Karpas-422 (cell line): ENCODE measurements around the gene GALNT2. TPM values are rescaled to one million over a fixed set of nuclear protein-coding genes. Genes with fewer than 3 reads are reported as not detected.

Experiments used
- DNase-seq: peaks from one replicate; pipeline ENCODE4 v3.0.0-alpha.2; 2015
- H2AFZ ChIP-seq: fragments of 200-600 bp; sonication (generic); 2 replicates; pipeline ENCODE4 v1.6.1; 2014; ENCODE audit warnings: antibody characterized with exemption, low read length, mixed read lengths
- H3K27ac ChIP-seq: fragments of 200-600 bp; sonication (generic); 2 replicates; pipeline ENCODE4 v1.5.1; 2014; ENCODE audit warnings: mild to moderate bottlenecking, low read length, moderate library complexity
- H3K27me3 ChIP-seq: fragments of 200-600 bp; sonication (generic); 2 replicates; pipeline ENCODE4 v1.6.1; 2014; ENCODE audit warnings: low read length, mixed read lengths
- H3K36me3 ChIP-seq: fragments of 200-600 bp; sonication (generic); 2 replicates; pipeline ENCODE4 v1.6.1; 2014; ENCODE audit warnings: low read length, mixed read lengths; ENCODE audit not compliant: insufficient read depth
- H3K4me1 ChIP-seq: fragments of 200-600 bp; sonication (generic); 2 replicates; pipeline ENCODE4 v1.6.1; 2014; ENCODE audit warnings: mild to moderate bottlenecking, low read length, mixed read lengths
- H3K4me2 ChIP-seq: fragments of 200-600 bp; sonication (generic); 2 replicates; pipeline ENCODE4 v1.6.1; 2014; ENCODE audit warnings: low read length, low read depth, mild to moderate bottlenecking; ENCODE audit not compliant: poor library complexity, severe bottlenecking
- H3K4me3 ChIP-seq: fragments of 200-600 bp; sonication (generic); 2 replicates; pipeline ENCODE4 v1.5.1; 2014; ENCODE audit warnings: mild to moderate bottlenecking, antibody characterized with exemption, low read length, mixed read lengths
- H3K79me2 ChIP-seq: fragments of 200-600 bp; sonication (generic); 2 replicates; pipeline ENCODE4 v1.6.1; 2014; ENCODE audit warnings: mild to moderate bottlenecking, low read length, mixed read lengths
- H3K9ac ChIP-seq: fragments of 200-600 bp; sonication (generic); 2 replicates; pipeline ENCODE4 v1.6.0; 2014; ENCODE audit warnings: low read length
- H3K9me2 ChIP-seq: fragments of 200-600 bp; sonication (generic), shearing (Covaris generic); replicated peaks from 2 replicates; pipeline ENCODE4 v1.6.0; 2014; ENCODE audit warnings: mild to moderate bottlenecking, low read length, moderate library complexity; ENCODE audit not compliant: insufficient read depth
- H3K9me3 ChIP-seq: fragments of 300-700, 200-600 bp; sonication (generic); 2 replicates; pipeline ENCODE4 v1.6.1; 2014; ENCODE audit warnings: low read length, mixed read lengths
- H4K20me1 ChIP-seq: fragments of 200-600 bp; sonication (generic); 2 replicates; pipeline ENCODE4 v1.6.1; 2014; ENCODE audit warnings: mild to moderate bottlenecking, antibody characterized with exemption, low read length, low read depth; ENCODE audit not compliant: insufficient read depth
- total RNA-seq: library from RNA; depleted of rRNA; stranded (reverse); fragments of >200 nt; shearing (Covaris generic); gene quantifications from 2 replicates; pipeline ENCODE4 v1.2.3, GENCODE V29; 2014; ENCODE audit warnings: low replicate concordance

GALNT2 gene
- total RNA-seq, 1 experiment from 2014 or later, result 2.7 TPM

DNA sequence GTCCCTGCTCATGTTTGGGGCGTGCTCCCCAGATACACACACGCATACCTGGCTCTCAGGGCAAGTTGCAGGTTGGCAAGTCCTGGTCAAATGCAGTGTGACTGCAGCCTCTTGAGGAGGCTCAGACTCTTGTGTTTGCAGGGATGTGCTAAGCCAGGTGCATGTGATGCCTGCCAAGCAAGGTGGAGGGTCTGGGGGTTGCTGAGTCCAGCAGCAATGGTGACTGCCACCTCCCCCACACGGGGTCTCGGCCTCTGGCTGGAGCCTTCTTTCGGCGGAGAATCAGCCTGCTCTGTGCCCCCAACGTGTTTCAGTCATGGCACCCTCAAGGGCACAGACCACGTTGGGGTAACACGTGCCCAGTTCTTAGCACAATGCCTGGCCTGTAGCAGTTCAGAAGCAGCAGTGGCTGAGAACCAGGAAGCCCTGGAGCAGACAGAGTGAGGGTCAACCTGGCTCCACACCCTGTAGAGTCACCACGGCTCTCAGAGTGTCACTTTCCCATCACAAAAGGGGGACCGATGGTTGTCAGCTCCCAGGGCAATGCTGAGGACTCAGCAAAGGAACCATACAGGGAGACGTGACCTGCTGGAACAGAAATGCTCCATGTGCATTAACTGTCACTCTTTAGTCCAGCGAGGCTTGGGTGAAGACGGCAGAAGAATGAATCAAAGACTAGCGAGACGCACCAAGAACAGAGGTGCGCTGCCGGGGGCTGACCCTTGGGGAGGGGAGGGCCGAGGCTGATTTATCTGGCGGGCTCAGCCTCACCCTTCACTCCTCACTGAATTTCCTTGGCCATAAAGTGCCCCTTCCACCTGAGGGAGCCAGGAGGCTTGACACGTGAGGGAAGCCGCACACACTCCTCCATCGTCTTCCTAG lies 250.1 kb downstream of the GALNT2 start:
- no peak overlapping the region for H3K4me3 ChIP-seq
- H3K4me2 ChIP-seq, result no peak overlapping the region
- no peaks in the 10 kb centered on the region for H3K9me3 ChIP-seq
- no peak for DNase-seq
- no peaks in the 10 kb centered on the region for H3K27me3 ChIP-seq
- no peaks in the 10 kb centered on the region for H3K4me1 ChIP-seq
- H3K9me2 ChIP-seq, result no peaks in the 10 kb centered on the region
- H4K20me1 ChIP-seq, result no peaks in the 10 kb centered on the region
- no peak overlapping the region for H3K9ac ChIP-seq
- no peak overlapping the region for H3K27ac ChIP-seq
- no peaks in the 10 kb centered on the region for H3K79me2 ChIP-seq
- H3K36me3 ChIP-seq, result no peaks in the 10 kb centered on the region
- H2AFZ ChIP-seq, result no peak overlapping the region

DNA sequence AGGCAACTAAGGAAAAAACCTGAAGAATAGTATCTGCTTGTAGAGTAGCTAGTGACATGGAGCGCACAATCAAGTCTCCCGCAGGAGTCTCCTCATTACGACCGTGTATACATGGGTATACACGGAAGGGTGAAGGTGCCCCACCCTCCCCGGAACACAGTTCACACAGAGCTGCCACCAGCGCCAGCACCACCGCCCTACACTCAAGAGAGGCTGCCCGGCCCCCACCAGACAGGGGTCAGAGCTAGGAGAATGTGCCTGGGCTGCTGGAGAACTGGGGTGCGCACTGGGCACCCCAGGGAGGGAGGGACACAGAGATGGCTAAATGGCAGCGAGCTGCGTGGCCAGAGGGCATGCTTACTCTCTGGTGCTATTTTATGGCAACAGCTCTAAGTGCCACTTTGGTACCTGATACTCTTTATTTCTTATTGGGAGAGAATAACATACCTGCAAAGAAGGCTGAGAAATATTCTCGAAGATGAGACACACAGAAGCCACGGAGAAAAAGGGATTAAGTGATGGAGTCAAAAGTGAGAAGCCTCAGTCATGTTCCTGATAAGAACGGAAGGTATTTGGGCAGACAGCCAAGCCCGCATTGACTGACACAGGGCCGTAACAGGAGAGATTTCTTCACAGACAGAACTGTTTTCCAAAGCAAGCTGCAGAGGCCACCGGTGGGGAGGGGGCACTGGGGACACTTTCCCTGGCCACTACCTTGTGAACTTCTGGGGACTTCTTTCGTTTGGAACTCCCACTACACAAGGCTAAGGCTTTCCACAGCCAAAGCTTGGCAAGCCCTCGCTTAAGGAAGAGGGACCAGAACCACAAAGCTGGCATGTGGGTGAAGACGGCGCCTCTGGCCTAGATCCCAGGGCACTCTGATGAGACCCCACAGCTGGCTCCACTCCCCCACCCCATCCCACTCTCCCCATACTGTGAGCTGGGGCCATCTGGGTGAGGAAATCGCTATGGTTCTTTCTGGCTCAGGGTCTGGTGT lies 251.1 kb downstream of the GALNT2 start:
- H3K9me3 ChIP-seq, result no peaks in the 10 kb centered on the region
- H3K79me2 ChIP-seq, result no peaks in the 10 kb centered on the region
- H2AFZ ChIP-seq, result no peak overlapping the region
- no peaks in the 10 kb centered on the region for H3K9me2 ChIP-seq
- no peaks in the 10 kb centered on the region for H3K27me3 ChIP-seq
- H3K4me2 ChIP-seq, result no peak overlapping the region
- no peaks in the 10 kb centered on the region for H3K4me1 ChIP-seq
- no peak overlapping the region for H3K9ac ChIP-seq
- H4K20me1 ChIP-seq, result no peaks in the 10 kb centered on the region
- H3K36me3 ChIP-seq, result no peaks in the 10 kb centered on the region
- no peak for DNase-seq
- H3K27ac ChIP-seq, result no peak overlapping the region
- H3K4me3 ChIP-seq, result no peak overlapping the region

DNA sequence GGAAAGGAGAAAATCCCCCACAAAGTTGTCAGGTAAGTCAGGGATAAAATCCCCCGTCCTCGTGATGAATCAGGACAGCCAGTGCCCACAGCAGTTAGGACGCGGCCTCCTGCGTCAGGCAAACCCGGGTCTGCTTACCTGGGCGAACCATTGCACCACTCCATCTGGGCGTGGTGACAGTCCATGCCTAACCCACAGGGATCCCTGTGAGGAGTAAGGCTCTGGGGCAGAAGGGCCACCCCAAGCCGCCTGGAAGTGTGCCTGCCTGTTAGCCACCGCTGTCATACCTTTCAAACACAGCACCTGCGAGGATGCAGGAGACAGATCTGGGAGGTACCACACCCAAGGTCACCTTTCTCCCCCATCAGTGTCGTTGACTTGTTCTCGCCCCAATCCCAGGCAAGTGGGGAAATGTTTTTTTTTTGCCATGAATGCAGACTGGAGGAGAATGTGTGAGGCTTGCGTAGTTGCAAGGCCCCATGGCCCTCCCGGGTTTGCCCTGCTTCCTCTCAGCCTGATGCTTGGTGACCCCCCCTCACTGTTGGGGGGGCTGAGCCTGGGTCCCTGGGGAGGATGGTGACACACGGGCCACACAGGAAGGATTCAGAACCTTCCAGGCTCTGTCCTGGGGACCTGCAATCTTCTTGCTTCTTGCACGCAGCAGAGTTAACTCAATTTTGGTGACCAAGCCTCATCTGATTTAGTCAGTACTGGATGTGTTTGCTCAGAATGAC lies 252.1 kb downstream of the GALNT2 start:
- H3K9me3 ChIP-seq, result no peaks in the 10 kb centered on the region
- H3K27me3 ChIP-seq, result no peaks in the 10 kb centered on the region
- H4K20me1 ChIP-seq, result no peaks in the 10 kb centered on the region
- no peak overlapping the region for H3K4me2 ChIP-seq
- DNase-seq, result no peak
- no peaks in the 10 kb centered on the region for H3K79me2 ChIP-seq
- H2AFZ ChIP-seq, result no peak overlapping the region
- H3K27ac ChIP-seq, result no peak overlapping the region
- no peaks in the 10 kb centered on the region for H3K36me3 ChIP-seq
- H3K9ac ChIP-seq, result no peak overlapping the region
- H3K9me2 ChIP-seq, result no peaks in the 10 kb centered on the region
- no peaks in the 10 kb centered on the region for H3K4me1 ChIP-seq
- H3K4me3 ChIP-seq, result no peak overlapping the region

DNA sequence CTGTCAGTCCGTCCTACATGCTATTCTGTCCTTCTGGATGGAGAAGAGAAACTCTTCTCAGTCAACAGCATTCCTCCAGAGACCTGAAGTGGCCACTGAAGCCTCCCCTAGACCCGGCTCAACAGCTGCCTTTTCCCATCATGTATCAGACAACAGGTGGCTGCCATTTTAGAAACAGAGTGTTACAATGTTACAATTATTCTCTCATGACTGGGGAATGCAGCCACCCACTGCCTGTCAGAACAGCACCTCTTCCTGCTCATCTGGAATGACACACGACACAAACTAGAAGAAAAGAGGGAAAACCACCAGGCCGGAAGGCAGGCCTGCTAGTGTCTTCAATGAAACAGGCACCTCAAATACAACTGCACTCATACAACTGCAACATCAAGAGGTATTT lies 253.8 kb downstream of the GALNT2 start:
- Histone ChIP-seq H3K36me3 (no peaks in the 10 kb centered on the region), H3K27ac (no peak overlapping the region), H4K20me1 (no peaks in the 10 kb centered on the region), H3K4me2 (no peak overlapping the region), H3K9me3 (no peaks in the 10 kb centered on the region), H3K4me3 (no peak overlapping the region), H3K79me2 (no peaks in the 10 kb centered on the region), H3K9ac (no peak overlapping the region), H3K27me3 (no peaks in the 10 kb centered on the region), H2AFZ (no peak overlapping the region), H3K4me1 (no peaks in the 10 kb centered on the region), H3K9me2 (no peaks in the 10 kb centered on the region)
- no peak for DNase-seq

DNA sequence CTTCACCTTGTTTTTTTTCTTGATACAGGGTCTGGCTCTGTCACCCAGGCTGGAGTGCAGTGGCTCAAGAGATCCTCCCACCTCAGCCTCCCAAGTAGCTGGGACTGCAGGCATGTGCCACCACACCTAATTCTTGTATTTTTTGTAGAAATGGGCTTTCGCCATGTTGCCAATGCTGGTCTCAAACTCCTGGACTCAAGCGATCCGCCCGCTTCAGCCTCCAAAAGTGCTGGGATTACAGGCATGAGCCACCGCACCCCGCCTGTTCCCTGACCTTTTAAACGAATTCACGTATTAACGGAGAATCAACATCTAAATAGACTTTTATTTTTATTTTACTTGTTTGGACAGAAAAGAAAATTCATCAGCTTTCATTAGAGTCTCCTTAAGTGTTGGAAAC lies 254.3 kb downstream of the GALNT2 start:
- Histone ChIP-seq H3K9me3 (no peaks in the 10 kb centered on the region), H3K27ac (no peak overlapping the region), H3K9me2 (no peaks in the 10 kb centered on the region), H3K27me3 (no peaks in the 10 kb centered on the region), H3K4me3 (no peak overlapping the region), H2AFZ (no peak overlapping the region), H3K79me2 (no peaks in the 10 kb centered on the region), H3K4me1 (no peaks in the 10 kb centered on the region), H3K36me3 (no peaks in the 10 kb centered on the region), H4K20me1 (no peaks in the 10 kb centered on the region), H3K9ac (no peak overlapping the region), H3K4me2 (no peak overlapping the region)
- no peak for DNase-seq

DNA sequence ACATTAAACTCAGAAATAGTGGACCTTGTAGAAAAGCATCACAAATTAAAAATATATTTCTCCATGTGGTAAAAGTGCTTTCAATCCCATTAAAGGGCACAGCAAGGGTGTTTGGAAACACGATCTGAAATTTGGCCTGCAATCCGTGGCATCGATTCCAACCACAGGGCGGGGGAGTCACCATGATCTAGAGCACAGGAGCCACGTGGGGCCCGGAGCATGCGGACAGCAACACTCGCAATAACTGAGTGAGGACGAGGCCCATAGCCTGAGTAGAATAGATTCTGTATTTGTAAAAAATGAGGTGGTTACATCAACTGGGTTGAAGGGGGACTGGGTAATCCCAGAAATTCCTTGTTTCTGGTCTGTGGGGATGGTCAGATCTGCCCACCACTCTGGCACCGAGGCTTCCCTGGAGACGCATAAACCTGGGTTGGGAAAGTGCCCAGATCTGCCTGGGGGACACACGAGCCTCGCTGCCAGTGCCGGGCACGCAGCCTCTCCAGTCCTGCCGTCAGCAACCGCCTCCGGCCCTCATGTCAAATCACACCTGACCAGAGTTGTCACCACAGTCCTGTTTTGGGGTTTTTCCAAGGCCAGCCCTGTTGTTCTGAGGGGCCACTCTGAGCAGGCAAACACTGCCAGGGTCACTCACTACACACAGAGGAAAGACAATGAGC lies 254.8 kb downstream of the GALNT2 start:
- Histone ChIP-seq H3K79me2 (no peaks in the 10 kb centered on the region), H3K9me2 (no peaks in the 10 kb centered on the region), H3K4me1 (no peaks in the 10 kb centered on the region), H4K20me1 (no peaks in the 10 kb centered on the region), H3K9ac (no peak overlapping the region), H3K27me3 (no peaks in the 10 kb centered on the region), H2AFZ (no peak overlapping the region), H3K9me3 (no peaks in the 10 kb centered on the region), H3K4me3 (no peak overlapping the region), H3K27ac (no peak overlapping the region), H3K4me2 (no peak overlapping the region), H3K36me3 (no peaks in the 10 kb centered on the region)
- no peak for DNase-seq

DNA sequence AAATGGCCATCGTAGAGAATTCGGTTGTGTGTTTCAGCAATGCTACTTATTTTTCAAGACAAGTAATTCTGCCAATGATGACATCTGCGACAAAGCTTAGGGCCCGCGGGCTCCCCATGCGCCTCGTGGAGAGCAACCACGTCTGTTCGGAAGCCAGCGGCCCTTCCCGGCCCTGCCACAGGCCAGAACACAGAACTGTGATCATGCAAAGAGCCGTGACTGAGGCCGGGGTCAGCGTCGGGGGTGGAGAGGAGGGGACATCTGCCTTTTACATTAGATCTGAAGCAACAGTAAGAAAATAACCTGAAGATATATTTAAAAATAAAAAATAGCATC lies 255.4 kb downstream of the GALNT2 start:
- Histone ChIP-seq H3K36me3 (no peaks in the 10 kb centered on the region), H2AFZ (no peak overlapping the region), H3K4me3 (no peak overlapping the region), H4K20me1 (no peaks in the 10 kb centered on the region), H3K9ac (no peak overlapping the region), H3K27me3 (no peaks in the 10 kb centered on the region), H3K4me1 (no peaks in the 10 kb centered on the region), H3K79me2 (no peaks in the 10 kb centered on the region), H3K9me2 (no peaks in the 10 kb centered on the region), H3K27ac (no peak overlapping the region), H3K4me2 (no peak overlapping the region), H3K9me3 (no peaks in the 10 kb centered on the region)
- no peak for DNase-seq
